Neural cell (in vitro differentiated cells): ENCODE data around the gene TAC4.

Experiments used
- POLR2AphosphoS5 ChIP-seq: IDR thresholded peaks from 2 replicates; pipeline ENCODE4 v1.6.1; 2012
- SMC3 ChIP-seq: fragments of 450-650 bp; conservative IDR thresholded peaks from 2 replicates; pipeline ENCODE4 v1.6.1; 2014; ENCODE audit warnings: antibody characterized with exemption, mild to moderate bottlenecking, moderate library complexity; ENCODE audit not compliant: poor library complexity
- TF ChIP-seq, protein P1 (sequence below): fragments of 450-650 bp; IDR thresholded peaks from 2 replicates; pipeline ENCODE4 v1.5.1; 2014; ENCODE audit warnings: antibody characterized with exemption, mild to moderate bottlenecking, moderate library complexity; ENCODE audit not compliant: poor library complexity, severe bottlenecking

DNA sequence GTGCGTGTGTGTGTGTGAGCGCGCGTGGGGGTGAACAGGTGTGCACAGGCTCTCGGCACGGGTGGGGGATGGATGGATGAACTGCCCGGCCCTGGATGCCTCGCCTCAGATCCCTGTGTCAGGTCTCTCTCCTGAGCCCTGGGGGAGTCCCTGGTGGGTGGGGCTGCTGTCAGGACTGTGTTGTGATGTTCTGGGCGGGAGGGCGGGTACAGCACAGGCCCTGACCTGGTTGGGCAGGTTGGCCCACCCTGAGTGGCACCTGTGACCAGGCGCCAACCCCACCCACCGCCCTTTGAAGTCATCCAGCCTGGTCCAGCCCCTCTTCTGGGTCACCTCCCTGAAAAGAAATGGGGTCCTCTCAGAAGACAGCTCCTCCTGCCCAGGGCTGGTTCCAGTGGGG, 41.6 kb upstream of the TAC4 start:
- TF ChIP-seq, protein P1, sequence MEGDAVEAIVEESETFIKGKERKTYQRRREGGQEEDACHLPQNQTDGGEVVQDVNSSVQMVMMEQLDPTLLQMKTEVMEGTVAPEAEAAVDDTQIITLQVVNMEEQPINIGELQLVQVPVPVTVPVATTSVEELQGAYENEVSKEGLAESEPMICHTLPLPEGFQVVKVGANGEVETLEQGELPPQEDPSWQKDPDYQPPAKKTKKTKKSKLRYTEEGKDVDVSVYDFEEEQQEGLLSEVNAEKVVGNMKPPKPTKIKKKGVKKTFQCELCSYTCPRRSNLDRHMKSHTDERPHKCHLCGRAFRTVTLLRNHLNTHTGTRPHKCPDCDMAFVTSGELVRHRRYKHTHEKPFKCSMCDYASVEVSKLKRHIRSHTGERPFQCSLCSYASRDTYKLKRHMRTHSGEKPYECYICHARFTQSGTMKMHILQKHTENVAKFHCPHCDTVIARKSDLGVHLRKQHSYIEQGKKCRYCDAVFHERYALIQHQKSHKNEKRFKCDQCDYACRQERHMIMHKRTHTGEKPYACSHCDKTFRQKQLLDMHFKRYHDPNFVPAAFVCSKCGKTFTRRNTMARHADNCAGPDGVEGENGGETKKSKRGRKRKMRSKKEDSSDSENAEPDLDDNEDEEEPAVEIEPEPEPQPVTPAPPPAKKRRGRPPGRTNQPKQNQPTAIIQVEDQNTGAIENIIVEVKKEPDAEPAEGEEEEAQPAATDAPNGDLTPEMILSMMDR = no peak
- no peak for TF ChIP-seq SMC3
- TF ChIP-seq POLR2AphosphoS5 = no peak
